GM10266 (cell line): ENCODE measurements around the gene SLC22A3.

Experiments
- DNase-seq: peaks from one replicate; pipeline ENCODE4 v3.0.0; 2012; ENCODE audit errors: extremely low spot score
- CTCF ChIP-seq: IDR thresholded peaks from 2 replicates; pipeline ENCODE4 v1.5.1; 2012; ENCODE audit warnings: mild to moderate bottlenecking, low read depth; ENCODE audit not compliant: control insufficient read depth, insufficient read depth; ENCODE audit errors: missing control alignments

SLC22A3 gene

GRCh38 chr6:160431226-160431625 lies 83.0 kb downstream of the SLC22A3 start:
- TF ChIP-seq CTCF, result no peak
- no peak for DNase-seq

GRCh38 chr6:160431791-160432404 lies 83.7 kb downstream of the SLC22A3 start:
- no peak for DNase-seq
- TF ChIP-seq CTCF, result no peak

DNA sequence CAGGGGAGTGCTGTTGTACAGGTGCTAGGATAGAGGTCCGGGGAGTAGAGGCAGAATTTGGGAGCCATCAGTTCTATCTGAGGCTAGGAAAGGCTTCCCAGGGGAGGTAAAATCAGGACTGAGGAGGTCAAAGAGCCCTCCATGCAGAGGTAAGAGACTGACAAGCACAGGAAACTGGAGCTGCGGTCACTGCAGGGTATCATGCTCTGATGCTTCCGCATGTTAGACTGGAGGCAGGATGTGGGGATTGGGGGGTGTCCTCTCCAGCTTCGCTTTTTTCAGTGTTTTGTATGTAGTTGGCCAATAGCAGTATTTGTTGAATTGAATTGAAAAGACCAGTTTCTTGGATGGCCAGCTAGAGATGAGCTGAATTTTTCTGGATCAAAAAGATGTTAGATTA lies 87.8 kb downstream of the SLC22A3 start:
- no peak for DNase-seq
- TF ChIP-seq CTCF, result no peak

DNA sequence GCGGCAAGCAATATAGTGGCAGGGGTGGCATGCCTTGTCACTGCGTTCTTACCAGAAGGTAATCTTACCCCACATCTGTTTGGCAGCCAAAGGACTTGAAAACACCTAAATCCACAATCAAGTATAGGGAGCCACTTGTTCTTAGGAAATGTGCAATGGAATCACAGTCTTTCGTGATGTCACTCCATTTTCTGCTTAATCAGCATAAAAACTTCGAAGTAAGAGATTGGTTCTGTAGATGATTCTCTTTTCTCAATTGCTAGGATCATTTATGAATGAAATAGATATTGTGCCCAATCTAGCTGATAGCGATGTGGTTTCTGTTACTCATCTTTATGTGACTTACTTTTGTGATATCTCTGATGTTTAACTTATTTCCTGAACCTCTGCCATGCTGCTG lies 89.0 kb downstream of the SLC22A3 start:
- no peak for DNase-seq
- TF ChIP-seq CTCF, result no peak

- TF ChIP-seq CTCF, result no peak
- no peak for DNase-seq
Measured at GRCh38 chr6:160437775-160438174, 89.6 kb downstream of the SLC22A3 start.

GRCh38 chr6:160438481-160438880 lies 90.3 kb downstream of the SLC22A3 start:
- DNase-seq, result no peak
- TF ChIP-seq CTCF, result no peak

GRCh38 chr6:160439751-160440150 lies 91.6 kb downstream of the SLC22A3 start:
- TF ChIP-seq CTCF, result no peak
- DNase-seq, result no peak
